ENCODE data around the gene GOT1. TPM values are rescaled to one million over a fixed set of nuclear protein-coding genes. Genes with fewer than 3 reads are reported as not detected.

GOT1 gene
- total RNA-seq, 1 donor from 2014 or later: 26.9 TPM

DNA sequence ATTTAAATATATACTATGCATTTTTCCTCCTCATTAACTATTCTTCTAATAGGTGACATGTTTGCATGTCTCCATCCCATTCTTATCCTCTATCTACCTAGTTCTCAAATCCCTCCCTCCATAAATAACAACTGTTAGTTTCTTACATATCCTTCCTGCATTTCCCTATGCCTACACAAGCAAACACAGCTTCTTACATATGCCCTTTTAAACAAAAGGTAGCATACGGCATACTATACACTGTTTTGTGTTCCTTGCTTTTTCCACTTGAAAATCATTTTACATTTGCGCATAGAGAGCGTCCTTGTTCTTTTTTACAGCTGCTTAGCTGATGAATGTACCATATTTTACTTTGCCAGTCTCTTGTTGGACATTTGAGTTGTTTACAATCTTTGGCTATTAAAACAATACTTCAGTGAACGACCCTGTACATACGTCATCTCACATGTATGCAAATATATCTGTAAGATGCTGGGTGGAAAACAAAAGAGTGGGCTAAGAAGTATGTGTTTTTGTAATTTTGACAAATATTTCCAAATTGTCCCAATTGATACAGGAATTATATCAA is 7.8 kb downstream of the GOT1 start:
- Mint-ChIP-seq H3K27ac (no peak overlapping the region), H3K4me1 (ENCODE audit: low read depth) (peaks cover 8% of the 10 kb centered on the region), H3K9me3 (ENCODE audit: low read depth) (no peaks in the 10 kb centered on the region), H3K27me3 (no peaks in the 10 kb centered on the region), H3K36me3 (ENCODE audit: insufficient read depth) (peaks cover 22% of the 10 kb centered on the region), H3K4me3 (ENCODE audit: low read depth) (no peak overlapping the region)
- DNase-seq (ENCODE audit: low spot score, unreplicated experiment): no peak
- TF ChIP-seq, protein P1, sequence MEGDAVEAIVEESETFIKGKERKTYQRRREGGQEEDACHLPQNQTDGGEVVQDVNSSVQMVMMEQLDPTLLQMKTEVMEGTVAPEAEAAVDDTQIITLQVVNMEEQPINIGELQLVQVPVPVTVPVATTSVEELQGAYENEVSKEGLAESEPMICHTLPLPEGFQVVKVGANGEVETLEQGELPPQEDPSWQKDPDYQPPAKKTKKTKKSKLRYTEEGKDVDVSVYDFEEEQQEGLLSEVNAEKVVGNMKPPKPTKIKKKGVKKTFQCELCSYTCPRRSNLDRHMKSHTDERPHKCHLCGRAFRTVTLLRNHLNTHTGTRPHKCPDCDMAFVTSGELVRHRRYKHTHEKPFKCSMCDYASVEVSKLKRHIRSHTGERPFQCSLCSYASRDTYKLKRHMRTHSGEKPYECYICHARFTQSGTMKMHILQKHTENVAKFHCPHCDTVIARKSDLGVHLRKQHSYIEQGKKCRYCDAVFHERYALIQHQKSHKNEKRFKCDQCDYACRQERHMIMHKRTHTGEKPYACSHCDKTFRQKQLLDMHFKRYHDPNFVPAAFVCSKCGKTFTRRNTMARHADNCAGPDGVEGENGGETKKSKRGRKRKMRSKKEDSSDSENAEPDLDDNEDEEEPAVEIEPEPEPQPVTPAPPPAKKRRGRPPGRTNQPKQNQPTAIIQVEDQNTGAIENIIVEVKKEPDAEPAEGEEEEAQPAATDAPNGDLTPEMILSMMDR (IDR thresholded peaks at IDR 0.05; ENCODE audit: unreplicated experiment): no peak

DNA sequence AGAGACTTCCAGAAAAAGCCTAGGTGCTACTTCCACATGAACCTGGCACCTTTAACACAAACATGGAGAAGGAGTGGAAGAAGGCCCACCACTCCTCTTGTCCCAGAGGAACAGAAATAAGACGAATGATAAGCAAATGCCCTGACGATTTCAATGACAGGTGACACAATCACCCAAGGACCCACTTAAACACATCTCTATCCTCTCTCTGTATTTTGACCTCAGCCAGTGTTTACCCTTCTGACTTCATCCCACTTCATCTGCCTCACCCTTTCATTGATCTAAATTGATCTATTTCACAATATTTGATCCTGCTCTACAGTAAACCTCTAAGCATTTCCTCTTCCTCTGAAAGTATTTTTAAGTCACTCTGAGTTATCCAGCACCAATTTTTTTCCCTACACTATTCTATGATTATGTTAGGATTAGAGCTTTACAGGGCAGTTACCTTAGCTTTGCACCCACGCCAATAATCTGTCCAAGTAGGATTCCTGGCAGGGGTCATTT is 9.1 kb downstream of the GOT1 start:
- peaks cover 5% of the 10 kb centered on the region for H3K4me1 Mint-ChIP-seq (ENCODE audit: low read depth)
- DNase-seq (ENCODE audit: low spot score, unreplicated experiment): no peak
- no peaks in the 10 kb centered on the region for H3K9me3 Mint-ChIP-seq (ENCODE audit: low read depth)
- TF ChIP-seq, protein P1 (IDR thresholded peaks at IDR 0.05; ENCODE audit: unreplicated experiment): no peak
- H3K4me3 Mint-ChIP-seq (ENCODE audit: low read depth): no peak overlapping the region
- H3K27me3 Mint-ChIP-seq: no peaks in the 10 kb centered on the region
- H3K27ac Mint-ChIP-seq: no peak overlapping the region
- H3K36me3 Mint-ChIP-seq (ENCODE audit: insufficient read depth): peaks cover 27% of the 10 kb centered on the region

DNA sequence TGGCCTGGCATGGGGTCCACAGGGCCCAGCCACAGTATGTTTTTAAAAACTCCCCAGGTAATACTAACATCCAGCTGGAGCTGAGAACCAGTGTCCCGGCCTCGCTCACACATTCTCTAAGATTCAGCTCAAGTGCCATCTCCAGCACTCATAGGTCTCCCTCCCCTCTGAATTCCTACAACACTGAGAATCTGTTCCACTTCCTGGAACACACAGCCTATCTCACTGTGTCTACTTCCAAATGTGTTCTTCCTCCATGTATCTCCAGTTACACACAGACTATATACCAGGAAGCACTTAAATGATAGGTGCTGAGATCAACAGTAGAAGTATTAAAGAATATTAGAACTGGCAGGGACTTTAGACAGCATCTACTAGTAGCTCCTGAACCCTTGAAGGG is 10.7 kb downstream of the GOT1 start:
- Mint-ChIP-seq H3K36me3 (ENCODE audit: insufficient read depth) (peaks cover 33% of the 10 kb centered on the region), H3K27me3 (no peaks in the 10 kb centered on the region), H3K4me1 (ENCODE audit: low read depth) (peaks cover 5% of the 10 kb centered on the region), H3K9me3 (ENCODE audit: low read depth) (no peaks in the 10 kb centered on the region), H3K4me3 (ENCODE audit: low read depth) (no peak overlapping the region), H3K27ac (no peak overlapping the region)
- no peak for DNase-seq (ENCODE audit: low spot score, unreplicated experiment)
- TF ChIP-seq, protein P1 (IDR thresholded peaks at IDR 0.05; ENCODE audit: unreplicated experiment): no peak

DNA sequence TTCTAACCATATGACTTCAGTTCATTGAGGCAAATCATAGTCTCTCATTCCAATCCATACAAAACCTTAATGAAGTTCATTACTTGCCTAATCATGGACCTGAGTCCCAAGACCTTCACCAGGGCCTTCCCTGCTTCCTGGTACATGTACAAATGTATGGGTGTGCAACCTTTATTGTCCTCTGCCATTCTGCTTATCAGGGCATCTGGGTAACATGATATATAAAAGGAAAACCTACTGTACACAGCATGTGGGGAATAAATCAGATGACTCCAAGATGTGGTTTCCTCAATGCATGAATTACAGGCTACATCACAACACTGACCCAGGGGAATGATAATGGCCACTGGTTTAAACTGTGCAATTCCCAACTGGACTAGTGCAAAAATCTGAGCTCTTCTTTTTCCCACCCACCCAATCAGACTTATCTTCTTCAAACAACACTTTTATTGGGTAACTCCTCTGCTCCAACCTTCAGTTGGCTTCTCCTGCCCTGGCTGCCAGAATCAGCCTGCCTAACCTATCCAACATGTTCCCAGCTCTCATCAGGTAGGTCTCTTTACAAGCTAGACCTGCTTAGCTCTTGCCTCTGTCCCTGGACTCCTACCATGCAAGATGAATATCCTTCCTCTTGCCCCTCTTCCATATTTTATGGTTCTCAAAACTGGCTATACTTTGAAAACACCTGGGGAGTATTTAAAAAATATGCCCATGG is 11.4 kb downstream of the GOT1 start:
- no peaks in the 10 kb centered on the region for H3K9me3 Mint-ChIP-seq (ENCODE audit: low read depth)
- H3K36me3 Mint-ChIP-seq (ENCODE audit: insufficient read depth): peaks cover 33% of the 10 kb centered on the region
- no peaks in the 10 kb centered on the region for H3K27me3 Mint-ChIP-seq
- TF ChIP-seq, protein P1 (IDR thresholded peaks at IDR 0.05; ENCODE audit: unreplicated experiment): no peak
- peaks cover 5% of the 10 kb centered on the region for H3K4me1 Mint-ChIP-seq (ENCODE audit: low read depth)
- no peak overlapping the region for H3K27ac Mint-ChIP-seq
- no peak for DNase-seq (ENCODE audit: low spot score, unreplicated experiment)
- H3K4me3 Mint-ChIP-seq (ENCODE audit: low read depth): no peak overlapping the region

DNA sequence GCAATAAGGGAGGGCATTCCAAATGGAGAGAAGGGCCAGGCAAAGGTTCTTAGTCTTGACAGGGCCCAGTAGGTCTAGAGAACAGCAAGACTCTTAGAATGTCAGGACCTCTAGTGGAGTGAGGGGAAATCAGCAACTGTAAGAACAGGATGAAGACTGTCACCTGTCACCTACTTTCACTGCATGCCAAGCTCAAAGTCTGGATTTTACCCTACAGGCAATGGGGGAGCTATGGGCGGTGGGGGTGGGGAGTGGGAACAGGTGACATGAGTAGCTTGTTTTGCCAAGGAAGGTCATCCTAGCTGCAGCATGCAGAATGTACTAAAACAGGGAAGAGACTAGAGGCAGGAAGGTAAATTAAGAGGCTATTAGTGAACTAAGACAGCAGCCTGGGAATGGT is 18.3 kb downstream of the GOT1 start:
- TF ChIP-seq, protein P1 (IDR thresholded peaks at IDR 0.05; ENCODE audit: unreplicated experiment): no peak
- H3K9me3 Mint-ChIP-seq (ENCODE audit: low read depth): no peaks in the 10 kb centered on the region
- H3K4me3 Mint-ChIP-seq (ENCODE audit: low read depth): no peak overlapping the region
- H3K36me3 Mint-ChIP-seq (ENCODE audit: insufficient read depth): peaks cover 14% of the 10 kb centered on the region
- DNase-seq (ENCODE audit: low spot score, unreplicated experiment): no peak
- H3K27me3 Mint-ChIP-seq: no peaks in the 10 kb centered on the region
- no peak overlapping the region for H3K27ac Mint-ChIP-seq
- H3K4me1 Mint-ChIP-seq (ENCODE audit: low read depth): no peaks in the 10 kb centered on the region

Data from progenitor cell of endocrine pancreas (in vitro differentiated cells).